Measurements from ENCODE around the gene CXCL5.
"Not testable (repeated sequence)": the region's sequence is repeated elsewhere in the genome, so short reads cannot be mapped to it uniquely, and the experiment has no call there.

CXCL5 gene

DNA sequence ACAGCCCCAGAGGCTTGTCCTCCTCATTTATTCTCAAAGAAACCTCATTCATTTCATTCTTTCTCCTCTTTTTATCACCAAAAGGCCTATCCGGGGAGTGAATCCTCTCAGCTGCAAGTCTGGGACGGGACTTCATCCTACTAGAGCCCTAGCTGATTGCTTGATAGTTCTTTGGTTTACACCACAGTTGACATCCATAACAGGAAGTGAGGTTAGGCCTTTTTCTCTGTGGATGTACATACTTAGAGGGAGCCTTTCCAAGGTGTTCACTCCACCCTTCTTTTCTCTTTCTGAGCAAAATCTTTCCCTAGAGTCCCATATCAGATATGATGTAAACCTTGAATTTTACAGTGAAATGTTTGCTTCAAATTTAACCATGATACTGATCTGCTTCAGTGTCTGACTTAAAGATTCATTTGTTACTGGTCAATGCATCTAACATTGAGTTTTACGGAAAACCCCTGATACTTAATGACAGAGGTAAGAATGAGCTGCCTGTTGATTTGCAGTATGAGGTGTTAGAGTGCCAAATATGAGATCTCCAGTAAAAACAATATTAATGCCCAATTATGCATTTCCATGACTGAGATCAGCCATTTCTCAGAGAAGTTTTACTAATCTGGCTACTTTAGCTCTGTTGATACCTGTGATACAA lies 16.8 kb upstream of the CXCL5 start:
- no peak for DNase-seq (ENCODE audit: low spot score)

- no peak for DNase-seq (ENCODE audit: low spot score)
Measured at GRCh38 chr4:74014332-74014731, 15.9 kb upstream of the CXCL5 start.

DNA sequence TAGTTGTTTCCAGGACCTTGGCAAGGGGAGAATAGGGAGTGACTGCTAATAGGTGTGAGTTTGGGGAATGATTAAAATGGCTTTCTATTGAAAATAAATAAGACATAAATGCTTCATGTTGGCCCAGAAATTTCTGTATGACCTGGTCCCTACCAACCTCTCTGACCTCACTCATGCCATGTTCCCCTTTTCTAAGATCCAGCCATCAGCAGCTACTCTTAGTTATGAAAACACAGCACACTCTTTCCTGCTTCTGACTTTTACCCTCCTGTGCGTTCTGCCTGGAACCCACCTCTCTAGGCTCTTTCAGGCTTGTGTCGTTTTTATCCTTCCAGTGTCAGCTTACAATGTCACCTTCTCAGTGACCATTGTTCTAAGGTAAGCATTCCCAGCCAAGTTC lies 14.8 kb upstream of the CXCL5 start:
- no peak for DNase-seq (ENCODE audit: low spot score)

GRCh38 chr4:74012130-74012529 lies 13.7 kb upstream of the CXCL5 start:
- DNase-seq (ENCODE audit: low spot score) = no peak

- DNase-seq (ENCODE audit: low spot score) = no peak
Measured at GRCh38 chr4:74009307-74009706, 10.8 kb upstream of the CXCL5 start.

- no peak for DNase-seq (ENCODE audit: low spot score)
Measured at GRCh38 chr4:74006009-74006476, 7.6 kb upstream of the CXCL5 start.

DNA sequence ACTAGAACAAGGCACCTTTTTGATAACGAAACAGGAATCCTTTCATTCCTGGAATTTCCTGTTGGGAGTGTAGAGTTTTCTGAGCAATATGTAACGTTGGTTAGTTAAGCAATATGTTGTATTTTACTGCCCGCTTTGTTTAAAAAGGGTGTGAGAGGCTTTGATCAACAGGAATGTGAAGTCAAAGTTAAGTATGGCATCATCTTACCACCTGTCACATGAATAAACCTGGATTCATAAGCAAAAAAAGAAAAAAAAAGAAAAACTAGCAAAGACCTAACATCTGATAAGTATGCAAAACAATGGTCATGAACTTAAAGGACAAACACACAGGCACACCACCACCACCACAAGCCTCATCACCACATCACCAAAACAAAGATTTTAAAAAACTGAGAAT lies 7.1 kb upstream of the CXCL5 start:
- DNase-seq (ENCODE audit: low spot score) = no peak

- no peak for DNase-seq (ENCODE audit: low spot score)
Measured at GRCh38 chr4:74004668-74005067, 6.2 kb upstream of the CXCL5 start.

DNA sequence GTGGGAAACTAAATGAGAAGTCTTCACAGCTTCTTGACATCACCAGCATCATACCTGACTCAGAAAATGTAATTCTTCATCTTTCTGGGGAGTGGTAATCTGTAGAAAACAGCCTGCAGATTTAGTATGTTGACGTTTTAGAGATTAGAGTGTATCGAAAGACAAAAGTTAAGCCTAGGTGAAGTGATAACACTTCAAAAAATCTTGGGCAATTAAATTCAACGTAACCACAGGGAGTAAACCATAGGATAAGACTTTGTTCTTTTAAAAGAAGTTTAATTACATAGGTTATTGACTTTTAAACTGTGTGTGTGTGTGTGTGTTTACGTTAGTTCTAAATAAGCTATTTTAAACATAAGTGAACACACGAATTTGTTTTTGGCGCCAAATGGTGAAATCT lies 1.8 kb upstream of the CXCL5 start:
- DNase-seq (ENCODE audit: low spot score) = no peak

DNA sequence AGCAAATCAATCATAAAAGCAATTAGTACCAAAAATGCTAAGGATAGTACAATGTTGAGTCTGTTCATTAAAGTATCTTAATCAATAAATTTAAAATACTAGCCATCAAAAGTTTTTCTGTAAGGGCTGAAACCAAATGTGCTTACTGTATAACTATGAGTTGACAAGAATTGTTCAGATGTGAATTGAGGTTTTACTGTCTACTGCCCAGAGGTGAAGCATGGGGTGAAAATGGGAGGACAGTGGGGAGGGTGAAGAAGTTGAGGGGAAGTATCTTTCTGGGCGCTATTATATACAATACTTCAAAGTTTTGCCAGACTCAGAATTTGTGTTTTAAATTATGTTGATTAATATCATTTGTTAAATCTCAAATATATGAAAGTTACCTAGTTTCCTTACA lies 6.4 kb downstream of the CXCL5 start:
- no peak for DNase-seq (ENCODE audit: low spot score)

DNA sequence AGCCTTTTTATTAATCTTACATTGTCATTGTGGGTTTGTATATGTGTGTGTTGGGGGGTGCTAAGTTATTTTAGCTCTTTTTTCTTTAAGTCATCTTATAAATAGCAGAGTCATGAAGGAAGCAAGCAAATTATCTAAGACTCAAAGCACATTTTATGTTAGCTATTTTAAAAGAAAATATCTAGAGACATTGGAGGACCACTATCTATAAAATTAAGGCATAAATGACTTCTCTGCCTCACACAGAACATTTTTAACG lies 6.8 kb downstream of the CXCL5 start:
- DNase-seq (ENCODE audit: low spot score) = no peak

DNA sequence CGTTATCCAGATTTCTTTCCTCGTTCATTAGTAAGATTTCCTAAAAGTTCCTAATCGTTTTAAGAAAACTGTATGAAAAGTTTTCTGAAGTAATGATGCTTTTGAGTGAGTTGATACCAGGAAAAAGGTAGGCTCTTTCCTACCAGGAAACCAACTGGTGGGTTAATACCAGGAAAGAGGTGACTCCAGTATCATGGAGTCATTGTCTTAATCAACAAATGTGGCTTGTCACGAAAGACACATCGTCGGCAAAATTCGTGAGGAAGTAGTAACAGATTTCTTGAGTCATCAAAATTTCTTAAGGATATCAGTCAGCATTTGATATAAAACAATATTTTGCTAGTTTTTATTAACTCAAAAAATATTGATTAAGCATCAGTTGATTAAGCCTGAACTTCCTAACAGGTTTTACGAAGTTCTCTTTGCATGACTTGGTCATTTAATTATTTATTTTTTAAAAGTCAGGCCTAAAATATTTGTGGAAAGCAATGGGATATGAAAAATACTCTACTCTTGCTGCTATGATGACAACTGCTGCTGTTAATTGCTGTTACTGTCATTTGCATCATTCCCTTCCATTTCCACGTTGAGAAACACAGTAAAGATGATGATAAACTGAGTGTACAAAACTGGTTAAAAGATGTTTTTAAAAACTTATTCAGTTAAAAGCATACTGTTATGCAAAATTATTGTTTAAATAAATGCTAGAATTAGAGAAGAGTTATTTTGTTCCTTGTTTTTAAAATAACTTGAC lies 7.3 kb downstream of the CXCL5 start:
- DNase-seq (ENCODE audit: low spot score) = no peak

DNA sequence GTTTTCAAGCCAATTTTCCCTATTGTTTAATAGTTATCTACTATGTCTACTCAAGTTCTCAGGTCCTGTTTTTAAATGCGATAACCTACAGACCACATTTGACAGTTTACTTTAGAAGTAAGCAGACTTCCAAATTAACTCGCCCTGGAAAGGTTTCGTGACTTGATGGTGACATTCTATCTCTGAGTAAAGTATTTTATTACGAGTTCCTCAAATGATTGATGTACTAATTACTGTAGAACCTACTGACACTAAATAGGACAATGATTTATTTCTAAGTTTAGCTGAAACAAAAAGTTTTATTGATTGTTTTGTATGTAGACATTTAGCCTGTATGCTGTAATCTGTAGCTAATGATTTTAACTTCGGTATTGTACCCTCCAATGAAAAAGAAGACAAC lies 8.5 kb downstream of the CXCL5 start:
- DNase-seq (ENCODE audit: low spot score) = no peak

- no peak for DNase-seq (ENCODE audit: low spot score)
Measured at GRCh38 chr4:73989031-73989430, 9.4 kb downstream of the CXCL5 start.

DNA sequence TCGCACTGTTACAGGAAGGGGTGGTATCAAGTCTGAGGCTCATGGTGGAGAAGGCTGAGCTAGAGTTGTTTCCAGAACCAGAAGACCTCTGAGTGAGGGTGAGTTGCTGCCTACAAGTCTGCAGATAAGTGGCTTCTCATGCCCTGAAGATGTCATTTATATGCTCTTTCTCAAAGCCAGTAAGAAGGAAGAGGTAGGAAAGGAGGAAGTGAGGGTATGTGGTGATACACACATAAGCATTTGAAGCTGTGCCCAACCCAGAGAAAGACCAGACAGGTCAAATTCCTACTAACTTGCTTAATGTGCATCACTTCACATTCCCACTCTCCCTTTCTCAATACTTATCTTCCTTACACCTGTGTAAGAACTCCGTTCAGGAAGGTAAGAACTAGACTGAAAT lies 10.4 kb downstream of the CXCL5 start, which contains the start of gene PPBP:
Gene PPBP (minus strand): TSS at position 130 of the 400 bp plus-strand sequence. CDS start 87 bp downstream, at position 43.
- DNase-seq (ENCODE audit: low spot score) = no peak

DNA sequence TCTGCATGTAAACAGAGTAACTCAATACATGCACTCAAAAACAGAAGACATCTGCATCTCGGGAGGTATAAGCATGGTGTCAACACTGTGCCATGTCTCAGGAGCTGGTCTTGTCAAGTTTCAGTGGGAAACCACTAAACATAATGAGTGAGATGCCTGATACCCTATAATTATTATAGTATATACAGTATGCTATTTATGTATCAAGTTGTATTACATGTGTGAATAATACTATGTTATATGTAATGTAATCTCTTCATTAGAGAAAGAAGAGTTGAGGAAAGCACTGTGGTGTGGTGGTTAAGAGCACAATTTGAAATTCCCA lies 13.0 kb downstream of the CXCL5 start:
- no peak for DNase-seq (ENCODE audit: low spot score)

- DNase-seq (ENCODE audit: low spot score) = no peak
Measured at GRCh38 chr4:73984736-73985527, 13.5 kb downstream of the CXCL5 start.

- DNase-seq (ENCODE audit: low spot score) = not testable (repeated sequence)
Measured at GRCh38 chr4:73981175-73981574, 17.3 kb downstream of the CXCL5 start.

DNA sequence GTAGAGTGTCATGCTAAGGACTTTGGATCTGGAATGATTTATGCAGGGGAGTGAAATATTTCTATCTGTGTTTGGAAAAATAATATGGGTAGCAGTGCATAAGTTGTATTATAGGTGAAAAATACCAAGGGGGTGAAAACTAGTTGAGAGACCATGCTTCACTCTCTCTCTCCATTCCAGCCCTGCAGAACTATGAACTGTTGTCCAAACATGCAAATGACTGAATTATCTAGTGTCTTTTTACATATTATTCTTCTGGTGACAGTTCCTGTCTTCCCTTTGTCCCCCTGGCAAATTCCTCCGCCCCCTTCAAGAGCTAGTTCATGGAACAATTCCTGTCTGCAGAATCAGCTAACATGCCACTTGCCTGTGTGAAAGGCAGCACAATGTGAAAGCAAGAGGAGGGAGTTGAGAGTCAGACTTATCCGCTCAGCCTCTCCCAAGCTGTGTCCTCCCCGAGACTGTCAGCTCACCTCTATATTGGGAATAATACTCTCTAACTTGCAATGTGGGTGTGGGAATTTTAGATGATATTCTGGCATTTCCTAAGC lies 19.0 kb downstream of the CXCL5 start:
- DNase-seq (ENCODE audit: low spot score) = no peak

DNA sequence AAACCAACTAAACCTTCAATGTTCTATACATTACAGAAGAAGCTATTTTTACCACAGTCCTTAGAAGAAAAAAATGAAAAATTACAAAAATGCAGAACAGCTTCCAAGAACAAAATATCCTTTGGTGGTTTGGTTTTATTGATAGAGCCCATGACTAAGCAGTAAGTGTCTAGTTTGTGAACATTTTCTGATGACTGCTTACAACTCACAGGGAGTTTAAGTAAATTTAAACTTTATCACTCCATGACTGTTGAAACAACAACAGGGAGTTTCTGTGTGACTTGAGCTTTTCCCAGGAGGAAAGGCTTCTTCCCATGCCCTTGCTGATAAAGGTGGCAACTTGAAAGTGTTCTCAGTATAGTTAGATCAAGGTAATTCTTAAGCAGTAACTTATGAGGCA lies 19.6 kb downstream of the CXCL5 start:
- no peak for DNase-seq (ENCODE audit: low spot score)

DNA sequence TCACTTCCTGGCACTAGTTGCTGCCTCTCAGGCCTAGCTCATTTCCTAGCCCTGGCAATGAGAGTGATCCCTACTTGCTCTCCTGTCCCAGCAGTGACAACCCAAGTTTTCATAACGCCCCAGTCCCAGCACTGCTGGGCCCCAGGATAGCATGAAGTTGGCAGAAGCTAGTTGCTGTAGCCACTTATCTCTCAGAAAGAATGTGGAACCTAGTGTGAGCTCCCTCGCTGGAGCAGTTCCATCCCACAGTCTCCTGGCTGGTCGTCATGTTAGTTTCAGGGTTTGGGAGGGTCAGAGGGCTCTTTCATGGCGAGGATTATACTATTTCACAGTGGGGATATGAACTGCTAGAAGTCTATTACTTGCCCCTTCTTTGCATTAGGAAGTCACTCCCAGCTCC lies 21.8 kb downstream of the CXCL5 start:
- DNase-seq (ENCODE audit: low spot score) = no peak

DNA sequence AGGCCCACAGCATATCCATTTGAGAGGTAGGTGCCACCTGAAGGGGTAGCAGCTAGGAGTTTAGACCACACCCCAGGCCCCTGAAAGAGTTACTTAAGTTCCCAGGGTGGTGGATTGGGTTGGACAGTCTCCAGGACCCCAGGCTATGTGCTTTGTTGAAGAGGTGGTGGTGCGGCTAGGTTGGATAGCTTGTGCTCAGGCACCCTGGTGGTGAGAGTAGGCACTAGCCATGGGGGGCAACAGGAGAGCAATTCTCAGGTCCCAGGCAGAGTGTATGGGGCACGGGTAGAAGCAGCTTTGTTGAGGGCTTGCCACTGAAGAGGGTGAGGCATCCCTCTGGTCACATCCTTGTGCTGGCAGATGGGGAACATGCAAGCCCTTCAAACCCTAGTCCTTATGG lies 22.3 kb downstream of the CXCL5 start:
- no peak for DNase-seq (ENCODE audit: low spot score)

- no peak for DNase-seq (ENCODE audit: low spot score)
Measured at GRCh38 chr4:73974352-73974751, 24.1 kb downstream of the CXCL5 start.
